GM23338 (cell line): ENCODE results near the gene BRD7.

Source experiments
- CREB1 ChIP-seq: fragments of 250-450 bp; sonication (Bioruptor Pico); IDR thresholded peaks from 2 replicates; pipeline ENCODE4 v1.5.0; 2020; ENCODE audit warnings: low read depth, mild to moderate bottlenecking, moderate library complexity
- CTCF ChIP-seq, 2 experiments: fragments of 200-600 bp in 1 of 2; sonication (generic) in 1 of 2; conservative IDR thresholded peaks; 2 replicates each; pipeline versions ENCODE4 v1.5.1 to v1.6.1; 2016 to 2017; ENCODE audit warnings: antibody characterized with exemption in 2 of 2, low read depth in 2 of 2, mild to moderate bottlenecking in 2 of 2, moderate library complexity in 1 of 2
- ETS1 ChIP-seq: IDR thresholded peaks from 2 replicates; pipeline ENCODE4 v1.6.1; 2016; ENCODE audit warnings: antibody characterized with exemption
- EZH2 ChIP-seq: fragments of 200-600 bp; sonication (generic); IDR thresholded peaks from one replicate; pipeline ENCODE4 v1.8.0; 2017; ENCODE audit warnings: antibody characterized with exemption, mild to moderate bottlenecking, low read depth; ENCODE audit not compliant: unreplicated experiment
- EZH2phosphoT487 ChIP-seq: fragments of 200-600 bp; sonication (generic); IDR thresholded peaks from one replicate; pipeline ENCODE4 v1.8.1; 2018; ENCODE audit warnings: antibody characterized with exemption; ENCODE audit not compliant: unreplicated experiment
- JUNB ChIP-seq: IDR thresholded peaks from one replicate; pipeline ENCODE4 v1.6.1; 2016; ENCODE audit warnings: antibody characterized with exemption; ENCODE audit not compliant: unreplicated experiment
- NANOG ChIP-seq: IDR thresholded peaks from 2 replicates; pipeline ENCODE4 v1.6.1; 2016; ENCODE audit warnings: antibody characterized with exemption, borderline replicate concordance
- POLR2AphosphoS5 ChIP-seq: IDR thresholded peaks from 2 replicates; pipeline ENCODE4 v1.6.1; 2016; ENCODE audit warnings: antibody characterized with exemption, low read depth
- STAT1 ChIP-seq: IDR thresholded peaks from one replicate; pipeline ENCODE4 v1.6.1; 2016; ENCODE audit warnings: antibody characterized with exemption; ENCODE audit not compliant: unreplicated experiment
- ZNF114 ChIP-seq: fragments of 250-450 bp; sonication (Bioruptor Pico); IDR thresholded peaks from 2 replicates; pipeline ENCODE4 v1.5.0; 2020; ENCODE audit warnings: mild to moderate bottlenecking, moderate library complexity
- TF ChIP-seq, protein P1 (sequence below): IDR thresholded peaks from one replicate; pipeline ENCODE4 v1.6.1; 2018; ENCODE audit warnings: antibody characterized with exemption; ENCODE audit not compliant: unreplicated experiment

DNA sequence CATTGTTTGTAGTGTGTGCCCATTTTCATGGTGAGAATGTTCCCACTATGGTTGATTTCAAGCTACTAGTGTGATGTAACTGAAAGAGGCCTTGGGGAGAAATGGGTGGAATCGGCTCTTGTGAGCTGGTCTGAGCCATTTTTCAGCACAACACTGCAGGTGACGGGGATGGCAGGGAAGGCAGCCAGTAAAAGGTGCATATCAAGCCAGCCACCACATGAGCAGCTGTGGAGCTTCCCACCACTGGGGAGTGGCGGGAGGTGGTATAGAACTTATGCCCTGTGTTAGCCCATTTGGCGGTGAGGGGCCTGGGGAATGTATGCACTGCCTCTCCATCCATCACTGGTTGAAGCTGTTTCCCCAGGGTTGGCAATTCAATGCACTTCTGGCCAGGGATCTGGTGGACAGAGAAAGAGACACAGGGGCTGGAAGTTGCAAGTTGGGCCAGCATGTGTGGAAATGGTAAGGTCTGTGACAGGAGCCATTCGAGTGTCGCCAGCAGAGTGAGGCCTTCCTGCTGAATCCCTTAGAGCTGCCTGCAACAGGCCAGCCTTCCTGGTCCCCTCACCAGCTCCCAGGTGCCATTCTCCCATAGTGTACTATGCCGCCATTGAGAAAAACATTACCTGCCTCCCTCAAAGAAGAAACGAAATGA lies 31.7 kb upstream of the BRD7 start:
- TF ChIP-seq CTCF (conservative IDR thresholded peaks at IDR 0.05; ENCODE audit: low read depth in 2 of 2) (no peak), EZH2phosphoT487 (no peak), EZH2 (no peak), STAT1 (no peak), POLR2AphosphoS5 (no peak), CREB1 (CRISPR knock-in tag) (no peak), JUNB (no peak), NANOG (no peak), ETS1 (no peak), ZNF114 (CRISPR knock-in tag) (no peak)
- TF ChIP-seq, protein P1, sequence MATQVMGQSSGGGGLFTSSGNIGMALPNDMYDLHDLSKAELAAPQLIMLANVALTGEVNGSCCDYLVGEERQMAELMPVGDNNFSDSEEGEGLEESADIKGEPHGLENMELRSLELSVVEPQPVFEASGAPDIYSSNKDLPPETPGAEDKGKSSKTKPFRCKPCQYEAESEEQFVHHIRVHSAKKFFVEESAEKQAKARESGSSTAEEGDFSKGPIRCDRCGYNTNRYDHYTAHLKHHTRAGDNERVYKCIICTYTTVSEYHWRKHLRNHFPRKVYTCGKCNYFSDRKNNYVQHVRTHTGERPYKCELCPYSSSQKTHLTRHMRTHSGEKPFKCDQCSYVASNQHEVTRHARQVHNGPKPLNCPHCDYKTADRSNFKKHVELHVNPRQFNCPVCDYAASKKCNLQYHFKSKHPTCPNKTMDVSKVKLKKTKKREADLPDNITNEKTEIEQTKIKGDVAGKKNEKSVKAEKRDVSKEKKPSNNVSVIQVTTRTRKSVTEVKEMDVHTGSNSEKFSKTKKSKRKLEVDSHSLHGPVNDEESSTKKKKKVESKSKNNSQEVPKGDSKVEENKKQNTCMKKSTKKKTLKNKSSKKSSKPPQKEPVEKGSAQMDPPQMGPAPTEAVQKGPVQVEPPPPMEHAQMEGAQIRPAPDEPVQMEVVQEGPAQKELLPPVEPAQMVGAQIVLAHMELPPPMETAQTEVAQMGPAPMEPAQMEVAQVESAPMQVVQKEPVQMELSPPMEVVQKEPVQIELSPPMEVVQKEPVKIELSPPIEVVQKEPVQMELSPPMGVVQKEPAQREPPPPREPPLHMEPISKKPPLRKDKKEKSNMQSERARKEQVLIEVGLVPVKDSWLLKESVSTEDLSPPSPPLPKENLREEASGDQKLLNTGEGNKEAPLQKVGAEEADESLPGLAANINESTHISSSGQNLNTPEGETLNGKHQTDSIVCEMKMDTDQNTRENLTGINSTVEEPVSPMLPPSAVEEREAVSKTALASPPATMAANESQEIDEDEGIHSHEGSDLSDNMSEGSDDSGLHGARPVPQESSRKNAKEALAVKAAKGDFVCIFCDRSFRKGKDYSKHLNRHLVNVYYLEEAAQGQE = no peak
